Stimulated activated memory B cell treated with anti-CD40 and anti-IgM and Interleukin-4, amounts not matched to agents 10 μg/mL and 1 μg/mL and 100 μg/mL, for 72 hours (primary cell): ENCODE data around the gene TCEANC2.
"Not testable (repeated sequence)": the region's sequence is repeated elsewhere in the genome, so short reads cannot be mapped to it uniquely, and the experiment has no call there.

Experiments
- ATAC-seq: fragments of 150-1000 bp; cut with Tn5 transposase; 2 replicates; pipeline ENCODE4 v1.10.0; 2021
- H3K27ac Mint-ChIP-seq: one replicate; pipeline ENCODE4 v1.8.0; 2022; ENCODE audit warnings: mild to moderate bottlenecking, mixed read lengths
- H3K27me3 Mint-ChIP-seq: one replicate; pipeline ENCODE4 v1.8.0; 2022; ENCODE audit warnings: mixed read lengths
- H3K36me3 Mint-ChIP-seq: one replicate; pipeline ENCODE4 v1.8.0; 2022; ENCODE audit warnings: mixed read lengths
- H3K4me1 Mint-ChIP-seq: one replicate; pipeline ENCODE4 v1.8.0; 2022; ENCODE audit warnings: mixed read lengths
- H3K4me3 Mint-ChIP-seq: one replicate; pipeline ENCODE4 v1.8.0; 2022; ENCODE audit warnings: mild to moderate bottlenecking, moderate library complexity, mixed read lengths
- H3K9me3 Mint-ChIP-seq: one replicate; pipeline ENCODE4 v1.8.0; 2022; ENCODE audit warnings: mixed read lengths

TCEANC2 gene

GRCh38 chr1:54052934-54053744 lies at the start of gene TCEANC2, which contains the start of gene TMEM59:
Gene TCEANC2 (plus strand): TSS chr1:54053608. CDS start chr1:54054423, 815 bp downstream.
Gene TMEM59 (minus strand): TSS chr1:54053204. CDS start chr1:54053188, 16 bp downstream.
- Mint-ChIP-seq H3K4me3 (no peak within 1 kb of the TSS), H3K9me3 (no peaks in the 10 kb centered on the region), H3K36me3 (peaks cover 20% of the 10 kb centered on the region), H3K4me1 (peaks cover 28% of the 10 kb centered on the region), H3K27ac (no peak within 1 kb of the TSS), H3K27me3 (no peaks in the 10 kb centered on the region)
- peak; percentile 99 for ATAC-seq

GRCh38 chr1:54003750-54004480 lies 49.5 kb upstream of the TCEANC2 start:
- ATAC-seq, H3K27me3 Mint-ChIP-seq, H3K4me1 Mint-ChIP-seq, H3K36me3 Mint-ChIP-seq, H3K4me3 Mint-ChIP-seq, H3K27ac Mint-ChIP-seq, H3K9me3 Mint-ChIP-seq: not testable (repeated sequence)

- Mint-ChIP-seq H3K4me1 (no peaks in the 10 kb centered on the region), H3K36me3 (no peaks in the 10 kb centered on the region), H3K27ac (no peak overlapping the region), H3K4me3 (no peak overlapping the region), H3K9me3 (no peaks in the 10 kb centered on the region), H3K27me3 (peaks cover 12% of the 10 kb centered on the region)
- no peak for ATAC-seq
Measured at GRCh38 chr1:54004481-54005049, 48.8 kb upstream of the TCEANC2 start.

GRCh38 chr1:54006508-54006907 lies 46.9 kb upstream of the TCEANC2 start:
- Mint-ChIP-seq H3K9me3 (no peaks in the 10 kb centered on the region), H3K27ac (no peak overlapping the region), H3K27me3 (peaks cover 31% of the 10 kb centered on the region), H3K36me3 (no peaks in the 10 kb centered on the region), H3K4me1 (no peaks in the 10 kb centered on the region), H3K4me3 (no peak overlapping the region)
- ATAC-seq = no peak

GRCh38 chr1:54007613-54008012 lies 45.8 kb upstream of the TCEANC2 start:
- H3K4me1 Mint-ChIP-seq = no peaks in the 10 kb centered on the region
- no peak overlapping the region for H3K4me3 Mint-ChIP-seq
- ATAC-seq = no peak
- H3K9me3 Mint-ChIP-seq = no peaks in the 10 kb centered on the region
- no peaks in the 10 kb centered on the region for H3K36me3 Mint-ChIP-seq
- peaks cover 38% of the 10 kb centered on the region for H3K27me3 Mint-ChIP-seq
- H3K27ac Mint-ChIP-seq = no peak overlapping the region

- no peak overlapping the region for H3K27ac Mint-ChIP-seq
- no peaks in the 10 kb centered on the region for H3K36me3 Mint-ChIP-seq
- H3K9me3 Mint-ChIP-seq = no peaks in the 10 kb centered on the region
- H3K4me3 Mint-ChIP-seq = no peak overlapping the region
- ATAC-seq = no peak
- no peaks in the 10 kb centered on the region for H3K4me1 Mint-ChIP-seq
- H3K27me3 Mint-ChIP-seq = peaks cover 47% of the 10 kb centered on the region
Measured at GRCh38 chr1:54008876-54009275, 44.5 kb upstream of the TCEANC2 start.

GRCh38 chr1:54009406-54009805 lies 44.0 kb upstream of the TCEANC2 start:
- ATAC-seq = no peak
- Mint-ChIP-seq H3K4me1 (no peaks in the 10 kb centered on the region), H3K36me3 (no peaks in the 10 kb centered on the region), H3K27ac (no peak overlapping the region), H3K4me3 (no peak overlapping the region), H3K27me3 (peaks cover 50% of the 10 kb centered on the region), H3K9me3 (no peaks in the 10 kb centered on the region)

- Mint-ChIP-seq H3K27me3 (peaks cover 50% of the 10 kb centered on the region), H3K4me1 (no peaks in the 10 kb centered on the region), H3K9me3 (no peaks in the 10 kb centered on the region), H3K4me3 (no peak overlapping the region), H3K36me3 (no peaks in the 10 kb centered on the region), H3K27ac (no peak overlapping the region)
- no peak for ATAC-seq
Measured at GRCh38 chr1:54010415-54011117, 42.8 kb upstream of the TCEANC2 start.

- H3K27ac Mint-ChIP-seq = no peak overlapping the region
- ATAC-seq = no peak
- no peaks in the 10 kb centered on the region for H3K9me3 Mint-ChIP-seq
- H3K4me1 Mint-ChIP-seq = no peaks in the 10 kb centered on the region
- H3K36me3 Mint-ChIP-seq = no peaks in the 10 kb centered on the region
- no peak overlapping the region for H3K4me3 Mint-ChIP-seq
- peaks cover 50% of the 10 kb centered on the region for H3K27me3 Mint-ChIP-seq
Measured at GRCh38 chr1:54011316-54012007, 41.9 kb upstream of the TCEANC2 start.

- H3K27ac Mint-ChIP-seq = no peak overlapping the region
- H3K27me3 Mint-ChIP-seq = peaks cover 50% of the 10 kb centered on the region
- no peak overlapping the region for H3K4me3 Mint-ChIP-seq
- no peaks in the 10 kb centered on the region for H3K4me1 Mint-ChIP-seq
- no peaks in the 10 kb centered on the region for H3K36me3 Mint-ChIP-seq
- no peaks in the 10 kb centered on the region for H3K9me3 Mint-ChIP-seq
- ATAC-seq = no peak
Measured at GRCh38 chr1:54012008-54012325, 41.4 kb upstream of the TCEANC2 start.

GRCh38 chr1:54012863-54013262 lies 40.5 kb upstream of the TCEANC2 start:
- no peaks in the 10 kb centered on the region for H3K4me1 Mint-ChIP-seq
- peaks cover 57% of the 10 kb centered on the region for H3K27me3 Mint-ChIP-seq
- no peak overlapping the region for H3K27ac Mint-ChIP-seq
- no peaks in the 10 kb centered on the region for H3K36me3 Mint-ChIP-seq
- H3K9me3 Mint-ChIP-seq = no peaks in the 10 kb centered on the region
- ATAC-seq = no peak
- H3K4me3 Mint-ChIP-seq = no peak overlapping the region

- H3K4me3 Mint-ChIP-seq = no peak overlapping the region
- H3K36me3 Mint-ChIP-seq = no peaks in the 10 kb centered on the region
- ATAC-seq = no peak
- peaks cover 59% of the 10 kb centered on the region for H3K27me3 Mint-ChIP-seq
- no peak overlapping the region for H3K27ac Mint-ChIP-seq
- H3K4me1 Mint-ChIP-seq = no peaks in the 10 kb centered on the region
- no peaks in the 10 kb centered on the region for H3K9me3 Mint-ChIP-seq
Measured at GRCh38 chr1:54013393-54014008, 39.9 kb upstream of the TCEANC2 start.

- Mint-ChIP-seq H3K27ac (no peak overlapping the region), H3K36me3 (no peaks in the 10 kb centered on the region), H3K4me1 (no peaks in the 10 kb centered on the region), H3K9me3 (no peaks in the 10 kb centered on the region), H3K27me3 (peaks cover 53% of the 10 kb centered on the region), H3K4me3 (no peak overlapping the region)
- no peak for ATAC-seq
Measured at GRCh38 chr1:54014009-54014629, 39.3 kb upstream of the TCEANC2 start.
